Epithelial cell of esophagus (primary cell): Measurements from ENCODE around the gene FUBP1.
A peak's percentile ranks its signal among the peaks of the same experiment; 100 is the strongest.

Experiments used
- DNase-seq: peaks from one replicate; pipeline ENCODE4 v3.0.0; 2010; ENCODE audit warnings: low read depth
- H3K4me3 ChIP-seq: 2 replicates; pipeline ENCODE4 v1.5.1; 2011; ENCODE audit warnings: mild to moderate bottlenecking, low read length, control low read depth
- CTCF ChIP-seq: IDR thresholded peaks from 2 replicates; pipeline ENCODE4 v1.5.1; 2011; ENCODE audit warnings: low read depth, mild to moderate bottlenecking, low read length, control low read depth, inconsistent platforms; ENCODE audit not compliant: insufficient read depth; ENCODE audit errors: missing control alignments

Gene FUBP1

DNA sequence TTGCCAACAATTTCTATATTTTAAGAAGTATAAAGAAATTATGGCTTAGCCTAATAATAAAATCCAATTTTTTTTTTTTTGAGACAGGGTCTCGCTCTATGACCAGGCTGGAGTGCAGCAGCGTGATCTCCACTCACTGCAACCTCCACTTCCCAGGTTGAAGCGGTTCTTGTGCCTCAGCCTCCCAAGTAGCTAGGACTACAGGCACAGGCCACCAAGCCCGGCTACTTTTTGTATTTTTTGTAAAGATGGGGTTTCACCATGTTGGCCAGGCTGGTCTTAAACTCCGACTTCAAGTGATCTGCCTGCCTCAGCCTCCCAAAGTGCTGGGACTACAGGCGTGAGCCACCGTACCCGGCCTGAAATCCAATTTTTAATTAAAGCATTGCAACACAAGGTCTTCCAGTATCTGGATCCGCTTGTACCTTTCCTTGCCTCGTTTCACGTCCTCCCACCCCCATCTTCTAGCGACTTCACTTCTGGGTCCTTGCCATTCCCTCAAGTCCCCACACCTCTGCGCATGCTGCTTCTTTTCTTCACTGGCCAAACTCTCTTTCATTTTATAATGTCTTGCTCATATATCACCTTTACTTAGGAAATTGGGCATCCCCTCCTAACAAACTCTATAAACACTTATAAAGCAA is 2.3 kb downstream of the FUBP1 start:
- H3K4me3 ChIP-seq: peak overlapping the region; percentile 91
- TF ChIP-seq CTCF: no peak

GRCh38 chr1:77975907-77976306 is 3.0 kb downstream of the FUBP1 start:
- peak overlapping the region; percentile 91 for H3K4me3 ChIP-seq
- no peak for TF ChIP-seq CTCF
- DNase-seq: no peak

More for the DNA sequence above, 2.3 kb downstream of the FUBP1 start:
- no peak for DNase-seq

- peak overlapping the region; percentile 91 for H3K4me3 ChIP-seq
- peak; percentile 72 for DNase-seq
- no peak for TF ChIP-seq CTCF
Observed at GRCh38 chr1:77975386-77975785, 3.5 kb downstream of the FUBP1 start.

GRCh38 chr1:77972080-77972479 is 6.8 kb downstream of the FUBP1 start:
- no peak for DNase-seq
- no peak for TF ChIP-seq CTCF
- H3K4me3 ChIP-seq: no peak overlapping the region

GRCh38 chr1:77970192-77970591 is 8.7 kb downstream of the FUBP1 start:
- no peak for TF ChIP-seq CTCF
- DNase-seq: no peak
- no peak overlapping the region for H3K4me3 ChIP-seq

- TF ChIP-seq CTCF: no peak
- no peak for DNase-seq
- no peak overlapping the region for H3K4me3 ChIP-seq
Observed at GRCh38 chr1:77966291-77966690, 12.6 kb downstream of the FUBP1 start.

DNA sequence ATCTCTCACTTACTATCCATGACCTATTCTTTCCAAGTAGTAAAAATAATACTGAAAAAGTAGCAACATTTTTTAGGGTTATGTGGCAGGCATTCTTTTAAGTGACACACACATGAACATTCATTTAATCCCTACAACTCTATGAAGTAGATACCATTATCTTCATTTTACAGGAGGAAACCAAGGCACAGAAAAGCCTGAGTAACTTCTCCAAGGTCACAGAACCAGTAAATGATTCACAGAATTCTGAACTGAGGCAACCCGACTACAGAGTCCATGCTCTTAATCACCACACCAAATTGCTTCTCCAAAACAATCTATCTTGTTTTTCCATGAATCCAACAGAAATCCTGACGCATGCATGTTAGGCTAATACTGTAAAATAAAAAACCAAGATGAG is 17.5 kb downstream of the FUBP1 start:
- H3K4me3 ChIP-seq: no peak overlapping the region
- no peak for DNase-seq
- no peak for TF ChIP-seq CTCF
